Left lung (tissue), 10 donors: ENCODE results near the gene FN1. TPM values are rescaled to one million over a fixed set of nuclear protein-coding genes. Genes with fewer than 3 reads are reported as not detected.
A peak's percentile ranks its signal among the peaks of the same experiment; 100 is the strongest.

Experiments
- ATAC-seq: fragments of 200-7000 bp; cut with Tn5 transposase; one replicate; pipeline ENCODE4 v1.9.1; 2020; ENCODE audit warnings: moderate library complexity
- DNase-seq, 4 donors: peaks; one replicate each; pipeline ENCODE4 v3.0.0-alpha.2; 2013 to 2020
- H3K27ac ChIP-seq, 2 donors: fragments of 200-600 bp; sonication (generic) in 1 of 2; one replicate each; pipeline versions ENCODE4 v1.5.0 to v1.8.0; 2020 to 2021
- H3K27me3 ChIP-seq, 2 donors: fragments of 200-600 bp; sonication (generic) in 1 of 2; one replicate each; pipeline versions ENCODE4 v1.5.0 to v1.8.0; 2020 to 2021
- H3K36me3 ChIP-seq, 2 donors: fragments of 200-600 bp; sonication (generic) in 1 of 2; one replicate each; pipeline versions ENCODE4 v1.5.0 to v1.8.0; 2020 to 2021
- H3K4me1 ChIP-seq, 2 donors: fragments of 200-600 bp; one replicate each; pipeline ENCODE4 v1.8.0; 2021
- H3K4me3 ChIP-seq, 2 donors: fragments of 200-600 bp; sonication (generic) in 1 of 2; one replicate each; pipeline versions ENCODE4 v1.5.0 to v1.8.0; 2020 to 2021; ENCODE audit warnings: mild to moderate bottlenecking in 1 of 2
- H3K9me3 ChIP-seq, 2 donors: fragments of 200-600 bp; sonication (generic) in 1 of 2; one replicate each; pipeline versions ENCODE4 v1.5.0 to v1.8.0; 2020 to 2021
- CTCF ChIP-seq, 2 donors: fragments of 200-600 bp; sonication (generic) in 1 of 2; IDR thresholded peaks; one replicate each; pipeline versions ENCODE4 v1.5.0 to v1.8.0; 2021; ENCODE audit warnings: antibody characterized with exemption in 2 of 2
- intact Hi-C, 2 donors: fragments of 100-400 bp; cut with DNase I; formaldehyde crosslinking; loops; one replicate each; pipeline versions ENCODE4 v1.11.2 to v1.14.2; 2022
- polyA plus RNA-seq, 6 donors: library from polyadenylated mRNA; unstranded; fragments of 120-200 nt; gene quantifications; one replicate each; pipeline ENCODE4 v1.2.1, GENCODE V29; 2013; ENCODE audit not compliant: insufficient read length in 6 of 6
- total RNA-seq, 2 donors: library from RNA; stranded (reverse); fragmentation: NEBNext Ultra II Directional; extraction: Animal tissue kit (Norgen Biotek cat#: 25700); gene quantifications; one replicate each; pipeline ENCODE4 v1.2.1, GENCODE V29; 2021
- donor health status: DM: no; HTN: yes; CAD: no.
- donor health status: DM: no; HTN: no; CAD: no.

The FN1 gene
- total and polyA plus RNA-seq, 8 donors, result 1,663 to 3,073 (median 1,855) TPM

GRCh38 chr2:215442401-215442787 is 6.5 kb upstream of the FN1 start:
- peaks cover 0 to 33% of the 10 kb centered on the region in 2 donors for H3K27me3 ChIP-seq
- no peak for ATAC-seq
- intact Hi-C loops, result no loop called here
- H3K4me1 ChIP-seq, result no peaks in the 10 kb centered on the region
- no peak overlapping the region for H3K4me3 ChIP-seq
- no peaks in the 10 kb centered on the region for H3K36me3 ChIP-seq
- H3K9me3 ChIP-seq, result no peaks in the 10 kb centered on the region
- no peak overlapping the region for H3K27ac ChIP-seq
- DNase-seq, result no peak
- no peak for TF ChIP-seq CTCF (IDR thresholded peaks at IDR 0.05)

GRCh38 chr2:215441560-215442400 is 5.9 kb upstream of the FN1 start:
- intact Hi-C loops, result no loop called here
- no peak overlapping the region for H3K4me3 ChIP-seq
- ATAC-seq (no peak), DNase-seq (no peak)
- peaks cover 0 to 39% of the 10 kb centered on the region in 2 donors for H3K27me3 ChIP-seq
- peaks cover 0 to 5% of the 10 kb centered on the region in 2 donors for H3K4me1 ChIP-seq
- TF ChIP-seq CTCF (IDR thresholded peaks at IDR 0.05), result no peak
- no peak overlapping the region for H3K27ac ChIP-seq
- no peaks in the 10 kb centered on the region for H3K9me3 ChIP-seq
- H3K36me3 ChIP-seq, result no peaks in the 10 kb centered on the region

DNA sequence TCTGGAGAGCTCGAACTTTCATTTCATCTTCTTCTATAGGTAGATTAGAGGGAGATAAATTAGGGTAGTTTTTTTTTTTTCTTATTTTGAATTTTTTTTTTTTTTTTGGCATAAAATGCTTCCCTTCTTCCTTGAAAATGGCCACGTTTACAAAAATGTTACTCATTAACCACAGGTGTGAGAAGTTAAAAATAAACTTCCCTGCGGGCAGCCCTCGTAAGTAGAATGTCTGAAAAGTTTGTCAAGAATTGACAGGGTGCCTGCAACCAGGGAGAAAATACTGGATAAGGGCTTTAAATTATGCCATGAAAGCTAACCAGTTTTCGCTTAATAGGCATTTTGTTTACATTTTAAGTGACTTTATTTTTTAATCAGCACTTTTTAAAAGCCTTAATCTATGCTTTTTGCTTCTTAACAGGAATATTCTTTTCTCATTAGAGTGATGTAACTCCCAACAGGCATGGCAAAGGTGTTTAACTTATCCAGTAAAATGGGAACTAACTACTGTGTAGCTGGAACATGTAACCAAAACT is 4.2 kb upstream of the FN1 start:
- ATAC-seq, result no peak
- Histone ChIP-seq H3K4me3 (no peak overlapping the region), H3K27ac (no peak overlapping the region), H3K4me1 (peaks cover 0 to 11% of the 10 kb centered on the region in 2 donors), H3K36me3 (no peaks in the 10 kb centered on the region), H3K9me3 (no peaks in the 10 kb centered on the region), H3K27me3 (peaks cover 0 to 56% of the 10 kb centered on the region in 2 donors)
- intact Hi-C loops, result no loop called here
- DNase-seq, result no peak
- TF ChIP-seq CTCF (IDR thresholded peaks at IDR 0.05), result no peak

GRCh38 chr2:215439404-215439803 is 3.5 kb upstream of the FN1 start:
- intact Hi-C loops, result no loop called here
- Histone ChIP-seq H3K4me3 (no peak overlapping the region), H3K27ac (no peak overlapping the region), H3K4me1 (peaks cover 0 to 11% of the 10 kb centered on the region in 2 donors), H3K27me3 (peaks cover 0 to 63% of the 10 kb centered on the region in 2 donors), H3K9me3 (no peaks in the 10 kb centered on the region), H3K36me3 (no peaks in the 10 kb centered on the region)
- no peak for TF ChIP-seq CTCF (IDR thresholded peaks at IDR 0.05)
- no peak for ATAC-seq
- DNase-seq, result no peak

- peak overlapping the region; percentile 80 to 90 for H3K27ac ChIP-seq
- H3K4me3 ChIP-seq, result no peak overlapping the region
- intact Hi-C loops, result no loop called here
- ATAC-seq (no peak), DNase-seq (no peak)
- no peaks in the 10 kb centered on the region for H3K9me3 ChIP-seq
- H3K27me3 ChIP-seq, result peaks cover 0 to 78% of the 10 kb centered on the region in 2 donors
- no peaks in the 10 kb centered on the region for H3K36me3 ChIP-seq
- H3K4me1 ChIP-seq, result peaks cover 0 to 11% of the 10 kb centered on the region in 2 donors
- TF ChIP-seq CTCF (IDR thresholded peaks at IDR 0.05), result no peak
These were observed 1.7 kb upstream of the FN1 start for GRCh38 chr2:215437614-215438013.
